Activated gamma-delta T cell (primary cell): Measurements from ENCODE around the gene APOD.
"Not testable (repeated sequence)": the region's sequence is repeated elsewhere in the genome, so short reads cannot be mapped to it uniquely, and the experiment has no call there.

ENCODE experiments used
- DNase-seq: peaks from one replicate; lab custom pipeline; 2025; lab: John Stamatoyannopoulos, UW

The APOD gene

DNA sequence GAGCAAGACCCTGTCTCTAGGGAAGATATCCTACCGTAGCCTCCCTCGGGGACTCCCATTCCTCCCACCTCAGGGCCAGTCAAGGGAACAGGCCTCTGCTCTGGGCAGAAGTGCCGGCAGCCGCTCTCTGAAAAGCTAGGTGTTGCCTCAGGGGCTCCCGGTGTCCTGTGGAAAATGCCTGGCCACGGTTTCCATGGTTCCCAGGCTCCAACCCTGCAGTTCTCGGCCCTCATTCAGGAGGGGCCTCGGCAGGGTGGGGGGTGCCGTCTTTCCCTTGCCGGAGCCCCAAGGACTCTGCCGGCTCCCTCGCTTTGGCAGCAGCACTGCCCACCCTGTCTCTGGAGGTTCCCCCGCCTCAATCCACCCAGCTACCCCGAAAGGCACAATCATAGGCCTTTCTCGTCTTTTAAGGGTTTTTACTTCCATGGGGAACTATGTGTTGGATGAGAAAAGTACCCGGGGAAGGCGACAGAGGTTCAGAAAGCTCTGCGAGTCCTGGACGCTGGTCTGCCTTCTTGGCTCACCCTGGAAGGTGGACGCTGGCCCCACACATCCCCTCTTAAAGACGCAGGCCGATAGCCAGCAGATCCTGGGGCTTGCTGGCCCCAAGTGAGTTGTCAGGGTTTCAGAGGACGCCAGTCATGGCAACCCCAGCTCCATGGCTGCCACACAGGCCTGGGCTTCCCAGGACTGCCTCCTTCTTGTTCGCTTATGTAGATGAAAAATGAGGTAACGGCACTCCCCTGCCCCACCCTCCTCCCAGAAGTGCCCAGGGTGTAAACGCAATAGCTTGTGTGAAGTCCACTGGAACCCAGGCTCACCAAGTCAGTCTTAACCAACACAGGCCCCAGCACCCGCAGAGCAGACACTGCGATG lies 34.3 kb upstream of the APOD start:
- DNase-seq: not testable (repeated sequence)

DNA sequence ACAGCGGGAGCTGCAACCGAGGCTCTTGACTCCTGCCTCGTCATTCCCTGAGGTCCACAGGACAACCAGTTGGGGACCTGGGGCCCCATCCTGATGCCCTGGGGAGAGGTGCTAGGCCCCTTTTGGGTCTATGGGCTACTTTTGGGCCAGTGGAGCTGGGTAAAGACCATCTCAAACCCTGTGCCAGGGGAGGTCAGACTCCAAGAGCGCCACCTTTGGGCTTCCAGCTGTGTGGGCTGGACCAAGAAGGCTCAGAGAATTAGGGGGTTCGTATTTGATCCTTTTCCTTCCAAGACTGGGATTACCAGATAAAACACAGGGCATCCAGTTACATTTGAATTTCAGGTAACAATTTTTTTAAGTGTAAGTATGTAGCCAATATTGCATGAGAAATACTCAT lies 33.4 kb upstream of the APOD start:
- DNase-seq: not testable (repeated sequence)

DNA sequence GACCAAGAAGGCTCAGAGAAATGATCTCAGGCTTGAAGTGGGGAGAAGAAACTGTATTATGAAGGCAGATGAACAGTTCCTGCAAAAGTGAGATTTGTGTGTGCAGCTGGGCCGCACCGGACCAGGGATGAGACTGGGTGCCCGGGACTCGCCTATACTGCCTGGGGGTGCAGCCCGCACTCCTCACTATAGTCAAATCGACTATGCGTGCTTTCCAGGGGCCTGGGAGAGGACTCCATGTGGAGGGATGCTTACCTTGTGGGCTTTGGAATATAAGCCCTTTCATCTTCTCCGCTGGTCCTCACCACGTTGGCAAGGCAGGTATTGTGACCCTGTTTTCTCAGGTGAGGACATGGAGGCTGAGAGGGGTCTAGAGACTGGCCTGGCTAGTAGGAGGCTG lies 32.9 kb upstream of the APOD start:
- no peak for DNase-seq

DNA sequence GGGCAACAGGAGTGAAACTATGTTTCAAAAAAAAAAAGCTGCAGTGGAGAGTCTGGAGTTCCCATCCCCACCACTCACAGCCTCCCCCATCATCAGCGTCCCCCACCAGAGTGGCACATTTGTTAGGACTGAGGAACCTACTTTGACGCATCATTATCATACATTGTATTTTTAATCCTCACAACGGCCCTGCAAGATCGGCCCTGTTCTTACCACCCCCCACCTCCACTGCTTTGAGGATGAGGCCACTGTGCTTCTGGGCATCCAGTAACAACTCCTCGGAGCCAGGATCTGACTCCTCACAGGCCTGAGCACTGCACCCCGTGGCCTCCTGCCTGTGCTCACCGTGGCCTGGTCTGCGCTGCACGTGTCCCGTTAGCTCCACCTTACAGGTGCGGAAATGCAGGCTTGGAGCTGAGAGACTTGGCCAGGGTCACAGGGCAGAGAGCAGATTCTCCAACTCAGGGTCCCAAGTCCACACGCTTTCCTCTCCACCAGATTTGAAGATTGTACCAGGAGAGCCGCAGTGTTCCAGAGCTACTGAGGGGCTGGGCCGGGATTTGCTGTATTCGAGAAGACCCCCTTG lies 32.3 kb upstream of the APOD start:
- DNase-seq: not testable (repeated sequence)

DNA sequence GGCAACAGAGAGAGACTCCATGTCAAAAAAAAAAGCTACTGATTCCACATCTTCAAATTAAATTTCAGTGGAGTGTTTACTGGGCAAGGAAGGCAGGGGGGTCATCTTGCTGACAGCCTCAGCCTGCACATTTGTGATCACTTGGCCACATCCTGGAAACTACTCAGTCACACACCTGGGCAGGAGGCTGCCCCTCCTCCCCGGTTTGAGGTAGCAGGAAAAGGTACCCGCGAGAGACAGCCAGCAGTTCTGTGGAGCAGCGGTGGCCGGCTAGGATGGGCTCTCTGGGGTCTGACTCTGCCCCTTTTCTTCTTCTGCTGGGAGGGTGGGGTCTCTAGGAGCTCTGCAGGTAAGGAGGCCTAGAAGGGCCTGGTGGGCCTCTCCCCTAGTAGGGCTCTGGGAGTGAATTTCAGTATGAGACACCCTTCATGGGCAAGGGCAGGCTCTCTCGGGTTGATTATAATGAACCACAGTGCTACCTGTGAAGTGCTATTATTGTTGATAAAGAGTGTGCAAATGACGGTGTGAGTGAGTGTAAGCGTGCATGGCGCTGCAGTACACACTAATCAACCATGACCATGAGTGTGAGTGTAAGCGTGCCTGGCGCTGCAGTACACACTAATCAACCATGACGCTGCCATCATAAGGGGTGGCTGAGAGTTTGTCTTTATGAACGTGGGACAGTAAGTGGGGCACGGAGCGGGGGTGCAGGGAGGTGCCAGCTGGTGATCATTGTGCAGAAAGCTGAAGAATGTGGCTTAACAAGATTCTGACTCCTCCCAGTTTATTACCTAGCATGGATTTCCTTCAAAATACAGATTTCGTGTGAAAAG lies 31.1 kb upstream of the APOD start:
- DNase-seq: not testable (repeated sequence)

DNA sequence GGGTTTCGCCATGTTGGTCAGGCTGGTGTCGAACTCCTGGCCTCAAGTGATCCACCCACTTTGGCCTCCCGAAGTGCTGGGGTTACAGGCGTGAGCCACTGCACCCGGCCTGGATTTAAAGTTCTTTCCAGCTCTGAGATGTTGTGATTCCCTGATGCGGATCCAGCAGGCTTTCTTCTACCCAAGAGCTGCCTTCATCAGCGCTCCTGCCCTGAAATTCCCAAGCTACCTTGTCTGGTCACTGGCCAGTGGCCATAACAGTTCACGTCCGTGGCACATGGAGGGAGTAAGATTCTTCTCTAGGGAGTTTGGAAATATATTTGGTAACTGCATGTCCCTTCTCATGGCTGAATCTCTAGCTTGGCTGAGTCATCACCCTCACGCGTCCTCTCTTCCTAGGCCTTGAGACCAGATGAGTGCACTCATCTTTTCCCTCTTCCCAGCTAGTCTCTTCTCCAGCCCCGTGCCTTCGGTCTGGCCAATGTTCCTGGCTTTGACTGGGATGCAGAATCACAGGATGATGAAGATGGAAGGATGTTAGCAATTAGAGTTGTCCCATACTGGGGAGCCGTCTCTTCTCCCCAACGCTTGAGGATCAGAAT lies 29.8 kb upstream of the APOD start:
- DNase-seq: no peak

DNA sequence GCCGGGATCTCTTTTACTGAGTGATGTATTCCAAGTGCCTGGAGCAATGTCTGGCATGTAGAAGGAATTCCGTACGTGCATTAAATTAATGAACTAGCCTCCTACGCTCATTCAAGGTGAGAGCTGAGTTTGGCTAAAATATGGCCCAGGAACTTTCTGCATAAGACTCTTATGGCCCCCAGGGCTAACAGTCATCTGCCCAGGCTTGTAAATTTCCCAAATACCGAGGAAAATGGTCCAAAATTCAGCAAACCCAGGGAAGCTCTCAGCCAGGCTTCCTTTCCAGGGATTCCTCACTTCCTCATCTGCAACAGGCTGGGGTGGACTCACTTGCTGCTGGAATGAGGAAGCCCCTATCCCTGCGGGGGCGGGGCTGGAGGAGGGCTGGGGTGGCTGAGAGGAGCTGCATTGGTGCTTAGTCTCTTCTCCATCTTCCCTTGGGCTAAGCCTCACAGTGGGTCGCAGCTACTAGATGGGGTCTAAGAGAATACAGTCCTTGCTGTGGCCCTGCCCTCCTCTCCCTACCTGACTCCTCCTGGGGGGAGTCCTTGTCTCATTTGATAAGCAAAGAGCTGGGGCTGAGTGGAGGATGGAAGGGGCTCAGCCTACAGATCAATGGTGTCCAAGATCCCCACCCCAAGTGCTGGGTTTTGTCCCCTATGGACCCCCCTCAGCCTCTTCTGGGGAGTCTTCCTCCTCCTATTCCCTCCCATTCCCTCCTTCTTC lies 28.5 kb upstream of the APOD start:
- DNase-seq: no peak

GRCh38 chr3:195609229-195609628 lies 25.5 kb upstream of the APOD start:
- no peak for DNase-seq

DNA sequence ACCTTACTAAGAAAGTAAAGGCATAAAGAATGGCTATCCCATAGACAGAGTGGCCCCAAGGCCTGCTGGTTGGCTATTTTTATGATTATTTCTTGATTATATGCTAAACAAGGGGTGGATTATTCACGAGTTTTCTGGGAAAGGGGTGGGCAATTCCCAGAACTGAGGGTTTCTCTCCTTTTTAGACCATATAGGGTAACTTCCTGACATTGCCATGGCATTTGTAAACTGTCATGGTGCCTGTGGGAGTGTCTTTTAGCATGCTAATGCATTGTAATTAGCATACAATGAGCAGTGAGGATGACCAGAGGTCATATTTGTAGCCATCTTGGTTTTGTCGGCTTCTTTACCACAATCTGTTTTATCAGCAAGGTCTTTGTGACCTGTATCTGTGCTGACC lies 18.0 kb upstream of the APOD start:
- not testable (repeated sequence) for DNase-seq

- no peak for DNase-seq
These were observed 17.6 kb upstream of the APOD start for GRCh38 chr3:195601382-195601781.

- not testable (repeated sequence) for DNase-seq
These were observed 16.2 kb upstream of the APOD start for GRCh38 chr3:195599926-195600325.

DNA sequence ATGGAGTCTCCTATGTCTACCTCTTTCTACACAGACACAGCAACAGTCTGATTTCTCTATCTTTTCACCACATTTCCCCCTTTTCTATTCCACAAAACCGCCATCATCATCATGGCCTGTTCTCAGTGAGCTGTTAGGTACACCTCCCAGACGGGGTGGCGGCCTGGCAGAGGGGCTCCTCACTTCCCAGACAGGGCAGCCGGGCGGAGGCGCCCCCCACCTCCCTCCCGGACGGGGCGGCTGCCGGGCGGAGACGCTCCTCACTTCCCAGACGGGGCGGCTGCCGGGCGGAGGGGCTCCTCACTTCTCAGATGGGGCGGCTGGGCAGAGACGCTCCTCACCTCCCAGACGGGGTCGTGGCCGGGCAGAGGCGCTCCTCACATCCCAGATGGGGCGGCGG lies 15.8 kb upstream of the APOD start:
- not testable (repeated sequence) for DNase-seq

- DNase-seq: no peak
These were observed 14.1 kb upstream of the APOD start for GRCh38 chr3:195597848-195598247.

- DNase-seq: no peak
These were observed 13.5 kb upstream of the APOD start for GRCh38 chr3:195597229-195597628.

DNA sequence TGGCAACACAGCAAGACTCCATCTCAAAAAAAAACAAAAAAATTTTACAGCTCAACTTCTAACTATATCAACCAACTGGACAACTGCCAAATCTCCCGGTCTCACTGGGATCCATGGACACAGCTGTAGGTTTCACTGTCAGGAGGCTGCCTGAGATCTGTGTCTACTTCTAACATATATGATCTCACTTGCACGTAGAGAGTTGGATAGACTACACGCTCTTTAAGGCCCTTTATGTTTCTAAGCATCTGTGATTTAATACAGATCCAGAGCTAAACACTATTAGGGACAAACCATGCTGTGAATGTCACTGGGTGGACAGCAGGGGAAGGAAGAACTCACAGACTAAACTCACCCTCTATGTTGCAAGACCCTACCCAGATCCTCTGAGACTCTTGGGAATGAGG lies 13.0 kb upstream of the APOD start:
- no peak for DNase-seq

DNA sequence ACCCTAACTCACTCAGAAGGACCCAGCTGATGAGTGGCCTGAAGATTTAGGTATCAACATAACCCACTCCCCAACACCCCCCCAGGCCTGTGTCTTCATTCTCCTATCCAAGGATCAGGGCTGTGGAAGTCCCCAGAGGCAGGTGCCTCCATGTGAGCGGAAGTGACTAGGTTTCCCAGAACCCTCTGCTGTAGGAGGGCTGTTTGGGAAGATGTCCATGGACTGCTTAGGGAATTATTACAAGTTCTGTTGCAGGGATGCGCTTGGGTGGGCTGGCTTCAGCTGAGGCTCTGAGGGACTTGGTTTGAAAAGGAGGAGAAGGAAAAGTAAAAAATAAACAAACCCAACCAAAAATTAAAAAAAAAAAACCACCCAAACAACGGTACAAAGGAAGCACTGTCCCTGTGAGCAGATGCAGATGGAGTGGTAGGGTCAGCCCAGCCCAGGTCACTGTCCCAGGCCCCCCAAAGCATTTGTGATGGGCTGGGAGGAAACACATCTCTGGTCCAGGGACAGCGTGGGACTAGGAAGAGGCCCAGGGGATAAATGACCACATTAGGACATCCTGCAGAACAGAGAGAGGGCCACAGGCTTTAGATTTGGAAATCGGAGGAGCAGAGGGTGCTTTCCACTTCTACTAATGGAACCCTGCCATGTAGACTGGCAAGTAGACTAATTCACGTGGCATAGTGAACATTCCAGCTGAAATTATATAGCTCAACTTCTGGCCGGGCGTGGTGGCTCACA lies 12.2 kb upstream of the APOD start:
- no peak for DNase-seq

- DNase-seq: no peak
These were observed 8.1 kb upstream of the APOD start for GRCh38 chr3:195591852-195592251.

GRCh38 chr3:195591220-195591619 lies 7.5 kb upstream of the APOD start:
- no peak for DNase-seq

DNA sequence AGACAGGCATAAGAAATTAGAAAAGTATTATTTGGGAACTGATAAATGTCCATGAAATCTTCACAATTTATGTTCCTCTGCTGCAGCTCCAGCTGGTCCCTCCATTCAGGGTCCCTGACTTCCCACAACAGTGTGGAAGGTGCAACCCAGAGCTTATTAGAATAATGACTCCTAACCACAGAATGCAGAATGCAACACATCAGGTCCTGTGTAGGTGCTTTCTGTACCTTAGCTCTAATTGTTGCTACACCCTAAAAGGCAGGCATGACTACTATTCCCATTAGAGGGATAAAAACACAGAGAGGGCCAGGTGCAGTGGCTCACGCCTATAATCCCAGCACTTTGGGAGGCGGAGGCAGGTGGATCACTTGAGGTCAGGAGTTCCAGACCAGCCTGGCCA lies 6.6 kb upstream of the APOD start:
- DNase-seq: not testable (repeated sequence)

- not testable (repeated sequence) for DNase-seq
These were observed 6.1 kb upstream of the APOD start for GRCh38 chr3:195589796-195590195.

DNA sequence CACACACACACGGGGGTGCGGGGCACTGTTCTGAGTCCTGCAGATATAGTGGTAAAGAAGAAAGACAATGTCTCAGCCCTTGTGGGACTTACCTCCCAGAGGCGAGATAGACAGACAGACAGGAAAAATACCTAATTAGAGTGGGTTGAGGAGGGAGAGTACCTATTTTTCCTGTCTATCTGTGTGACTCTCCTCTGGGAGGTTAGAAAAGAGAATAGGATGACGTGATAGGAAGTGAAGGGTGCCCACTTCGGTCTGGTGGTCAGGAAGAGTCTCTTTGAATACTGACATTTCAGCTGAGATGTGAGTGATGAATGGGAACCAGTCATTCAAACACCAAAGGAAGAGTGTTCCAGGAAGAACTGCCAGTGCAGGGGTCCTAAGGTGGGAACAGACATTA lies 4.1 kb upstream of the APOD start:
- no peak for DNase-seq
